ENCODE measurements around the gene BMAL2. TPM values are rescaled to one million over a fixed set of nuclear protein-coding genes. Genes with fewer than 3 reads are reported as not detected.

BMAL2 gene
- total and polyA plus RNA-seq, 3 donors from 2014 or later: 2.7 to 3.7 (median 3.7) TPM

- WGBS, 2 donors: 64 to 76% methylated on average over 6 of the region's 6 CpGs
- TF ChIP-seq CTCF (IDR thresholded peaks at IDR 0.05) (no peak), POLR2A (IDR thresholded peaks at IDR 0.05) (no peak)
- H3K9me3 ChIP-seq: no peaks in the 10 kb centered on the region
- no peaks in the 10 kb centered on the region for H3K36me3 ChIP-seq (ENCODE audit: low read depth, missing control alignments)
- H3K27me3 ChIP-seq: no peaks in the 10 kb centered on the region
- intact Hi-C loops (cut with DNase I; ENCODE audit: low total_unique reads): no loop called here
- no peak for DNase-seq
- H3K27ac ChIP-seq: no peak overlapping the region
- no peak overlapping the region for H3K4me3 ChIP-seq
- peaks cover 41% of the 10 kb centered on the region for H3K4me1 ChIP-seq
Observed at GRCh38 chr12:27296674-27297073, 36.0 kb upstream of the BMAL2 start.

- Histone ChIP-seq H3K27me3 (no peaks in the 10 kb centered on the region), H3K4me1 (peaks cover 33% of the 10 kb centered on the region), H3K4me3 (no peak overlapping the region), H3K36me3 (ENCODE audit: low read depth, missing control alignments) (no peaks in the 10 kb centered on the region), H3K9me3 (no peaks in the 10 kb centered on the region), H3K27ac (no peak overlapping the region)
- intact Hi-C loops (cut with DNase I; ENCODE audit: low total_unique reads): no loop called here
- TF ChIP-seq POLR2A (IDR thresholded peaks at IDR 0.05) (no peak), CTCF (IDR thresholded peaks at IDR 0.05) (no peak)
- WGBS, 2 donors: 86 to 93% methylated on average over 4 of the region's 4 CpGs
- no peak for DNase-seq
Observed at GRCh38 chr12:27297566-27297965, 35.1 kb upstream of the BMAL2 start.

GRCh38 chr12:27299102-27299501 is 33.5 kb upstream of the BMAL2 start:
- no peak overlapping the region for H3K4me3 ChIP-seq
- peaks cover 19% of the 10 kb centered on the region for H3K4me1 ChIP-seq
- no peaks in the 10 kb centered on the region for H3K36me3 ChIP-seq (ENCODE audit: low read depth, missing control alignments)
- 92 to 97% methylated on average over 1 of the region's 1 CpG for WGBS, 2 donors
- no peak overlapping the region for H3K27ac ChIP-seq
- no peaks in the 10 kb centered on the region for H3K27me3 ChIP-seq
- no peaks in the 10 kb centered on the region for H3K9me3 ChIP-seq
- intact Hi-C loops (cut with DNase I; ENCODE audit: low total_unique reads): no loop called here
- TF ChIP-seq POLR2A (IDR thresholded peaks at IDR 0.05): no peak
- TF ChIP-seq CTCF (IDR thresholded peaks at IDR 0.05): no peak
- no peak for DNase-seq

GRCh38 chr12:27300226-27300625 is 32.4 kb upstream of the BMAL2 start:
- H3K9me3 ChIP-seq: no peaks in the 10 kb centered on the region
- H3K27ac ChIP-seq: no peak overlapping the region
- no peak overlapping the region for H3K4me3 ChIP-seq
- H3K4me1 ChIP-seq: peaks cover 8% of the 10 kb centered on the region
- no peak for DNase-seq
- no peaks in the 10 kb centered on the region for H3K27me3 ChIP-seq
- intact Hi-C loops (cut with DNase I; ENCODE audit: low total_unique reads): no loop called here
- H3K36me3 ChIP-seq (ENCODE audit: low read depth, missing control alignments): no peaks in the 10 kb centered on the region
- TF ChIP-seq CTCF (IDR thresholded peaks at IDR 0.05): no peak
- TF ChIP-seq POLR2A (IDR thresholded peaks at IDR 0.05): no peak
